Measurements from ENCODE around the gene ST3GAL4. TPM values are rescaled to one million over a fixed set of nuclear protein-coding genes. Genes with fewer than 3 reads are reported as not detected.
A peak's percentile ranks its signal among the peaks of the same experiment; 100 is the strongest.
"Not testable (repeated sequence)": the region's sequence is repeated elsewhere in the genome, so short reads cannot be mapped to it uniquely, and the experiment has no call there.

The ST3GAL4 gene
- polyA plus RNA-seq, 1 donor (not counting 4 experiments of a cell fraction or from before 2014, with no cell fraction given), result 24.6 TPM

- Histone ChIP-seq H3K4me3 (ENCODE audit: control insufficient read depth in 2 of 3, extremely low read depth in 1 of 3, insufficient read depth in 2 of 3, low read depth in 1 of 3, low read length in 3 of 3) (no peak overlapping the region), H3K9ac (ENCODE audit: control insufficient read depth, extremely low read depth, insufficient read depth, low read length) (no peak overlapping the region)
Observed at GRCh38 chr11:126366064-126366822, 10.8 kb downstream of the ST3GAL4 start.

GRCh38 chr11:126366823-126367654 is 11.6 kb downstream of the ST3GAL4 start:
- peak in 1 of 3 experiments; percentile 37 for TF ChIP-seq CTCF (optimal IDR thresholded peaks at IDR 0.05 in 1 of 3, IDR thresholded peaks at IDR 0.05 in 1 of 3, conservative IDR thresholded peaks at IDR 0.05 in 1 of 3; ENCODE audit: extremely low read depth in 1 of 3, insufficient read depth in 2 of 3, low read length in 3 of 3)
- H3K36me3 ChIP-seq (ENCODE audit: control insufficient read depth in 2 of 2, extremely low read depth in 1 of 2, insufficient read depth in 2 of 2, low read length in 2 of 2); FAIRE-seq; H2AFZ ChIP-seq (ENCODE audit: control insufficient read depth, low read length); H3K27me3 ChIP-seq (ENCODE audit: control insufficient read depth, extremely low read depth, insufficient read depth, low read length); H3K27ac ChIP-seq (ENCODE audit: control insufficient read depth, insufficient read depth, low read length); H3K9ac ChIP-seq (ENCODE audit: control insufficient read depth, extremely low read depth, insufficient read depth, low read length); H3K4me3 ChIP-seq (ENCODE audit: control insufficient read depth in 2 of 3, extremely low read depth in 1 of 3, insufficient read depth in 2 of 3, low read depth in 1 of 3, low read length in 3 of 3); DNase-seq (ENCODE audit: low read depth, low spot score); H3K4me1 ChIP-seq (ENCODE audit: control insufficient read depth, extremely low read depth, insufficient read depth, low read length); H4K20me1 ChIP-seq (ENCODE audit: control insufficient read depth, extremely low read depth, insufficient read depth, low read length); H3K9me3 ChIP-seq (ENCODE audit: control insufficient read depth, low read depth, low read length); dilution Hi-C loops (cut with MboI; ENCODE audit: extremely low pct_ligation_motif_present, low sequenced_read_pairs); H3K4me2 ChIP-seq (ENCODE audit: control insufficient read depth, extremely low read depth, insufficient read depth, low read depth, low read length); H3K9me1 ChIP-seq (ENCODE audit: control insufficient read depth, extremely low read depth, insufficient read depth, low read length): not testable (repeated sequence)
- peaks cover 56% of the 10 kb centered on the region for H3K79me2 ChIP-seq (ENCODE audit: control insufficient read depth, insufficient read depth, low read length)

More at GRCh38 chr11:126366064-126366822, 10.8 kb downstream of the ST3GAL4 start:
- peaks cover 6% of the 10 kb centered on the region for H3K4me1 ChIP-seq (ENCODE audit: control insufficient read depth, extremely low read depth, insufficient read depth, low read length)
- no peak overlapping the region for H3K27ac ChIP-seq (ENCODE audit: control insufficient read depth, insufficient read depth, low read length)
- H3K27me3 ChIP-seq (ENCODE audit: control insufficient read depth, extremely low read depth, insufficient read depth, low read length), result no peaks in the 10 kb centered on the region
- H3K4me2 ChIP-seq (ENCODE audit: control insufficient read depth, extremely low read depth, insufficient read depth, low read depth, low read length), result no peak overlapping the region
- dilution Hi-C loops (cut with MboI; ENCODE audit: extremely low pct_ligation_motif_present, low sequenced_read_pairs), result no loop called here
- TF ChIP-seq EZH2 (IDR thresholded peaks at IDR 0.05; ENCODE audit: low read length), result no peak
- TF ChIP-seq CTCF (optimal IDR thresholded peaks at IDR 0.05 in 1 of 3, IDR thresholded peaks at IDR 0.05 in 1 of 3, conservative IDR thresholded peaks at IDR 0.05 in 1 of 3; ENCODE audit: extremely low read depth in 1 of 3, insufficient read depth in 2 of 3, low read length in 3 of 3), result no peak
- DNase-seq (ENCODE audit: low read depth, low spot score), result no peak
- H2AFZ ChIP-seq (ENCODE audit: control insufficient read depth, low read length), result no peak overlapping the region
- FAIRE-seq, result no peak
- H4K20me1 ChIP-seq (ENCODE audit: control insufficient read depth, extremely low read depth, insufficient read depth, low read length), result no peaks in the 10 kb centered on the region
- peaks cover 0 to 1% of the 10 kb centered on the region in 2 experiments for H3K36me3 ChIP-seq (ENCODE audit: control insufficient read depth in 2 of 2, extremely low read depth in 1 of 2, insufficient read depth in 2 of 2, low read length in 2 of 2)
- H3K9me3 ChIP-seq (ENCODE audit: control insufficient read depth, low read depth, low read length), result no peaks in the 10 kb centered on the region
- H3K9me1 ChIP-seq (ENCODE audit: control insufficient read depth, extremely low read depth, insufficient read depth, low read length), result no peaks in the 10 kb centered on the region
- H3K79me2 ChIP-seq (ENCODE audit: control insufficient read depth, insufficient read depth, low read length), result peaks cover 51% of the 10 kb centered on the region

- H3K27ac ChIP-seq (ENCODE audit: control insufficient read depth, insufficient read depth, low read length); H3K27me3 ChIP-seq (ENCODE audit: control insufficient read depth, extremely low read depth, insufficient read depth, low read length); H3K4me1 ChIP-seq (ENCODE audit: control insufficient read depth, extremely low read depth, insufficient read depth, low read length); H3K4me2 ChIP-seq (ENCODE audit: control insufficient read depth, extremely low read depth, insufficient read depth, low read depth, low read length); H3K9me1 ChIP-seq (ENCODE audit: control insufficient read depth, extremely low read depth, insufficient read depth, low read length); DNase-seq (ENCODE audit: low read depth, low spot score); H4K20me1 ChIP-seq (ENCODE audit: control insufficient read depth, extremely low read depth, insufficient read depth, low read length); H3K9ac ChIP-seq (ENCODE audit: control insufficient read depth, extremely low read depth, insufficient read depth, low read length); H3K9me3 ChIP-seq (ENCODE audit: control insufficient read depth, low read depth, low read length); H3K4me3 ChIP-seq (ENCODE audit: control insufficient read depth in 2 of 3, extremely low read depth in 1 of 3, insufficient read depth in 2 of 3, low read depth in 1 of 3, low read length in 3 of 3); dilution Hi-C loops (cut with MboI; ENCODE audit: extremely low pct_ligation_motif_present, low sequenced_read_pairs); H2AFZ ChIP-seq (ENCODE audit: control insufficient read depth, low read length); FAIRE-seq; H3K36me3 ChIP-seq (ENCODE audit: control insufficient read depth in 2 of 2, extremely low read depth in 1 of 2, insufficient read depth in 2 of 2, low read length in 2 of 2): not testable (repeated sequence)
- peaks cover 59% of the 10 kb centered on the region for H3K79me2 ChIP-seq (ENCODE audit: control insufficient read depth, insufficient read depth, low read length)
Observed at GRCh38 chr11:126367806-126368205, 12.3 kb downstream of the ST3GAL4 start.
